SU-DHL-6 (cell line): Measurements from ENCODE around the gene ZNF414.

Experiments
- H2AFZ ChIP-seq: fragments of 200-600 bp; sonication (generic); 2 replicates; pipeline ENCODE4 v1.6.1; 2014; ENCODE audit warnings: low read depth, mild to moderate bottlenecking, moderate library complexity, mixed read lengths, antibody characterized with exemption, low read length; ENCODE audit not compliant: severe bottlenecking
- H3F3A ChIP-seq: fragments of 200-600 bp; shearing (Covaris generic); 2 replicates; pipeline ENCODE4 v1.6.0; 2016; ENCODE audit warnings: antibody characterized with exemption, mild to moderate bottlenecking; ENCODE audit not compliant: insufficient read depth
- H3K27ac ChIP-seq: fragments of 200-600 bp; sonication (generic); 2 replicates; pipeline ENCODE4 v1.5.1; 2016; ENCODE audit warnings: low read depth, mild to moderate bottlenecking, low read length, moderate library complexity, mixed read lengths
- H3K27me3 ChIP-seq: fragments of 200-600 bp; sonication (generic), shearing (Covaris generic); 2 replicates; pipeline ENCODE4 v1.6.0; 2014; ENCODE audit warnings: mild to moderate bottlenecking, low read length
- H3K36me3 ChIP-seq: fragments of 200-600 bp; sonication (generic); 2 replicates; pipeline ENCODE4 v1.6.1; 2014; ENCODE audit warnings: mild to moderate bottlenecking, low read length, mixed read lengths
- H3K4me2 ChIP-seq: fragments of 300-600, 200-600 bp; shearing (Covaris generic), sonication (generic); 2 replicates; pipeline ENCODE4 v1.6.0; 2014; ENCODE audit warnings: low read length, low read depth, mild to moderate bottlenecking; ENCODE audit not compliant: poor library complexity, severe bottlenecking
- H3K4me3 ChIP-seq: fragments of 200-600 bp; sonication (generic); 2 replicates; pipeline ENCODE4 v1.5.1; 2014; ENCODE audit warnings: antibody characterized with exemption, low read length, mild to moderate bottlenecking, mixed read lengths; ENCODE audit not compliant: insufficient read depth, poor library complexity, severe bottlenecking
- H3K79me2 ChIP-seq: fragments of 200-600 bp; sonication (generic); 2 replicates; pipeline ENCODE4 v1.6.1; 2014; ENCODE audit warnings: mild to moderate bottlenecking, low read length, moderate library complexity; ENCODE audit not compliant: insufficient read depth
- H3K9ac ChIP-seq: fragments of 200-600 bp; sonication (generic); 2 replicates; pipeline ENCODE4 v1.7.0; 2014; ENCODE audit warnings: mild to moderate bottlenecking, low read length
- H3K9me2 ChIP-seq: fragments of 200-600 bp; sonication (generic); replicated peaks from 2 replicates; pipeline ENCODE4 v1.6.1; 2014; ENCODE audit warnings: low read length; ENCODE audit not compliant: insufficient read depth
- H3K9me3 ChIP-seq: fragments of 200-600 bp; sonication (generic); 2 replicates; pipeline ENCODE4 v1.6.1; 2014; ENCODE audit warnings: low read length, mixed read lengths; ENCODE audit not compliant: insufficient read depth
- H4K20me1 ChIP-seq: fragments of 200-600 bp; sonication (generic); 2 replicates; pipeline ENCODE4 v1.6.1; 2014; ENCODE audit warnings: low read depth, mild to moderate bottlenecking, antibody characterized with exemption, low read length, moderate library complexity, mixed read lengths
- CTCF ChIP-seq: fragments of 200-600 bp; sonication (generic); IDR thresholded peaks from one replicate; pipeline ENCODE4 v1.5.1; 2017; ENCODE audit warnings: antibody characterized with exemption, mild to moderate bottlenecking, low read length, moderate library complexity; ENCODE audit not compliant: insufficient read depth, poor library complexity, severe bottlenecking
- EZH2phosphoT487 ChIP-seq: fragments of 200-600 bp; sonication (generic), shearing (Covaris generic); conservative IDR thresholded peaks from 2 replicates; pipeline ENCODE4 v1.6.1; 2018; ENCODE audit warnings: mild to moderate bottlenecking, antibody characterized with exemption, low read length, moderate library complexity, mixed read lengths

ZNF414 gene

DNA sequence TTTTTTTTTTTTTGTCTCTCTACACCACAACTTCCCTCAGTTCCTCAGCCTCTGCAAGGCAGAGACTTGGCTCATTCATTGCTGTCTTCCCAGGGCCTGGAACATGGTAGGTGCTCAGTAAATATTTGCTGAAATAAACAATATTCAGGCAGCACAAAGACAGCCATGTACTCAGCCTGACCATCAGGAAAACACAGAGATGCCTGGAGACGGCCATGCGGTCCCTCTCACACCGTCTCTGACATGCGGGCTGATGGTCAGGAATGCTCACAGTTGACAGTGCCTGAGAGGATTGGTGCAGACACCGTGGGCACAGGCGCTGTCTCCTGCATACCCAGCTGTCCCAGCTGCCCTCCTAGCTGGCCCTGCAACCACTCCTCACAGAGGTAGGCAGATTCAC, 12.5 kb downstream of the ZNF414 start:
- H3K36me3 ChIP-seq, result no peaks in the 10 kb centered on the region
- H2AFZ ChIP-seq, result no peak overlapping the region
- H3K27ac ChIP-seq, result no peak overlapping the region
- no peaks in the 10 kb centered on the region for H3F3A ChIP-seq
- H3K4me3 ChIP-seq, result no peak overlapping the region
- H3K27me3 ChIP-seq, result no peaks in the 10 kb centered on the region
- H3K4me2 ChIP-seq, result no peak overlapping the region
- H3K9ac ChIP-seq, result no peak overlapping the region
- no peaks in the 10 kb centered on the region for H3K79me2 ChIP-seq
- H3K9me3 ChIP-seq, result no peaks in the 10 kb centered on the region
- H3K9me2 ChIP-seq, result no peaks in the 10 kb centered on the region
- no peak for TF ChIP-seq EZH2phosphoT487
- no peak for TF ChIP-seq CTCF
- H4K20me1 ChIP-seq, result no peaks in the 10 kb centered on the region

- Histone ChIP-seq H3K27me3 (no peaks in the 10 kb centered on the region), H3K9ac (no peak overlapping the region), H3K9me3 (no peaks in the 10 kb centered on the region), H3K27ac (no peak overlapping the region), H2AFZ (no peak overlapping the region), H3K79me2 (no peaks in the 10 kb centered on the region), H3K4me2 (no peak overlapping the region), H3F3A (no peaks in the 10 kb centered on the region), H3K9me2 (no peaks in the 10 kb centered on the region), H3K4me3 (no peak overlapping the region), H4K20me1 (no peaks in the 10 kb centered on the region), H3K36me3 (no peaks in the 10 kb centered on the region)
- TF ChIP-seq CTCF (no peak), EZH2phosphoT487 (no peak)
Measured at GRCh38 chr19:8500158-8500557, 13.8 kb downstream of the ZNF414 start.

DNA sequence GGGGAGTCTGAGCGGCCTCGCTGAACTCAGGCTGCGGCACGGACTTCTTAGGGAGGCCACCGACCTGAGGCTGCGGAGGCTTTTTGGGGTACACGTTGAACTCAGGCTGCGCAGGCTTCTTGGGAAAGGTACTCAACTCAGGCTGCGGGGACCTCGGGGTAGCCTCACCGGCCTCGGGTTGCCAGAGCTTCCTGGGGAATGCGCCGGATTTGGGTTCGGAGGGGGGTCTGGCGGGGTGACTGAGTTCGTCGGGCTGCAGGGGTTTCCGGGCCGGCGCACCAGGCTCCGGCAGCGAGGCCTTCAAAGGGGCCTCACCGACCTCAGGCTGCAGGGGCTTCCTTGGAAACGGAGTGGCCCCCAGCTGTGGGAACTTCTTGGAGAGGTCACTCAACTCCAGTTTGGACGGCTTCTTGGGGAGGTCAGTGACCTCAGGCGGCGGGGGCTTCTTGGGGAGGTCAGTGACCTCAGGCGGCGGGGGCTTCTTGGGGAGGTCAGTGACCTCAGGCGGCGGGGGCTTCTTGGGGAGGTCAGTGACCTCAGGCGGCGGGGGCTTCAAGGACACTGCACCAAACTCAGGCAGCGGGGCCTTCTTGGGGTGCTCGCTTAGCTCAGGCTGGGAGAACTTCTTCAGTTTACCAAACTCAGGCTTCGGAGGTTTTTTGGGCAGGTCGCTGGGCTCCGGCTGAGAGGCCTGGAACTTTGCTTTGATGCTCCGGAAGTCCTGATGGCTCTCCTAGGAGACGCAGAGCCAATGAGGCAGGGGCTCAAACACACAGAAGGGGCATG, 14.7 kb downstream of the ZNF414 start:
- H3K9ac ChIP-seq, result no peak overlapping the region
- no peaks in the 10 kb centered on the region for H4K20me1 ChIP-seq
- H3K4me3 ChIP-seq, result no peak overlapping the region
- TF ChIP-seq EZH2phosphoT487 (no peak), CTCF (no peak)
- no peaks in the 10 kb centered on the region for H3K36me3 ChIP-seq
- H3K9me3 ChIP-seq, result no peaks in the 10 kb centered on the region
- no peak overlapping the region for H3K4me2 ChIP-seq
- no peak overlapping the region for H2AFZ ChIP-seq
- no peaks in the 10 kb centered on the region for H3K9me2 ChIP-seq
- H3K27me3 ChIP-seq, result no peaks in the 10 kb centered on the region
- H3K27ac ChIP-seq, result no peak overlapping the region
- H3F3A ChIP-seq, result no peaks in the 10 kb centered on the region
- H3K79me2 ChIP-seq, result no peaks in the 10 kb centered on the region
